ENCODE measurements around the gene KRTAP26-1. TPM values are rescaled to one million over a fixed set of nuclear protein-coding genes. Genes with fewer than 3 reads are reported as not detected.

KRTAP26-1 gene, protein sequence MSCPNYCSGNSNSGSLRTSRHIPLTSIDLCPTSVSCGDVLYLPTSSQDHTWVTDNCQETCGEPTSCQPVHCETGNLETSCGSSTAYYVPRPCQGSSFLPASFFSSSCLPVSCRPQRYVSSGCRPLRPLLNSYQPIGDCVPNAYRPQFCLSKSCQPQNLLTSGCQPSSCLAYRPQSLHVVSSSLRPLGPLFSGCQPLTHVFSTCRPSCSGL
- not detected for polyA plus RNA-seq (2013)

DNA sequence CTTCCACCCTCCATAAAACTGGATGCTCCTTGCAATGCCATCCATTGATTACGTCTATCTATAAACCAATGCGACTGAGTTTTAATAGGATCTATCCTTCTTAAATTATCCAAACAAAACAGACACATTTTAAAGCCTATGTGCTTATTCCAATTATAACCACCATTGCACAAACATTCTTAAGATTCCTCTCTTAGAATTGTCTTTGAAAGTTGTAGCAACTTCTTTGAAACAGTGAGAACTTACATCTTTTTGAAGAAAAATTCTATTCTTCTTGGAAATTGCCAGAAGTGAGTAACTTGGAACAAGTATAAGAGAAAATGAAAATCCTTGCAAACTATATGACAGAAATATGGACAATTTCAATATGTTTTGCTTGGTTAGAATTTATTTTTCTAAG, at the start of gene KRTAP26-1:
Gene KRTAP26-1, minus strand, starts transcription at position 101 of the 400 bp plus-strand sequence. CDS start 280 bp downstream, outside the sequence.
- no peaks in the 10 kb centered on the region for H3K27me3 ChIP-seq (replicated peaks in 2 of 5; ENCODE audit: control insufficient read depth in 4 of 5, insufficient read depth in 5 of 5, low read length in 4 of 5)
- H3K9me3 ChIP-seq (ENCODE audit: control extremely low read depth in 1 of 5, control insufficient read depth in 4 of 5, insufficient read depth in 2 of 5, low read depth in 1 of 5, low read length in 4 of 5) = no peaks in the 10 kb centered on the region
- no peak within 1 kb of the TSS for H3K4me3 ChIP-seq (ENCODE audit: control insufficient read depth in 1 of 7, extremely low read depth in 1 of 7, insufficient read depth in 4 of 7, low read depth in 2 of 7, low read length in 6 of 7)
- H3K27ac ChIP-seq (ENCODE audit: insufficient read depth in 1 of 2, low read depth in 1 of 2, low read length in 2 of 2, poor library complexity in 1 of 2, severe bottlenecking in 2 of 2) = no peak within 1 kb of the TSS
- ChIA-PET POLR2A (no interaction called here), CTCF (no interaction called here)
- no peaks in the 10 kb centered on the region for H3K36me3 ChIP-seq (ENCODE audit: control insufficient read depth in 4 of 4, insufficient read depth in 4 of 4, low read length in 3 of 4)
- H3K4me1 ChIP-seq (ENCODE audit: control extremely low read depth in 1 of 4, control insufficient read depth in 4 of 4, insufficient read depth in 4 of 4, low read length in 3 of 4) = no peaks in the 10 kb centered on the region
- WGBS (ENCODE audit: insufficient coverage) = 100% methylated on average over 2 of the region's 2 CpGs
- DNase-seq = no peak

DNA sequence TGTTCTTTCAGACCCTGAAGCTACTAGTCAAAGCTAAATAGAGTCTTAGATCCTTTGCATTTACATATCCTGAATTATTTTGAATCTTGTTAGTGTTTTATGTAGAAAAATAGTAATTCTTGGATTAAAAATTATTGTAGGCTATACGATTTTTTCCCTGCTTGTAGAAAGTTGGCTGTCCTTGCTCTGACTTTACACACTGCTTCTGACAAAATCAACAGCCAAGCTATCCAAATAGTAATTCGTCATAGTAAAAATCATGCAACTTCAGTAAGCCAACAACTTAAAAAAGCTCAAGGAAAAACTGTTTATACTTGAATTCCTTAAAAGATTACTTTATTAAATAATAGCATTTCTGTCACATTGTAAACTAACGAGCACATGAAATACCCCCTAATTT, 35.8 kb upstream of the KRTAP26-1 start:
- no peak for DNase-seq
- WGBS (ENCODE audit: insufficient coverage) = no CpG with 5 or more reads among the region's 3 CpGs
- peaks cover 0 to 1% (median 0%) of the 10 kb centered on the region in 5 experiments for H3K9me3 ChIP-seq (ENCODE audit: control extremely low read depth in 1 of 5, control insufficient read depth in 4 of 5, insufficient read depth in 2 of 5, low read depth in 1 of 5, low read length in 4 of 5)
- ChIA-PET CTCF (interaction anchor here (0.9 kb wide), 1 partner anchor 17 kb away, joined by 3 read pairs; no protein-coding TSS in a partner anchor), POLR2A (no interaction called here)
- H3K4me1 ChIP-seq (ENCODE audit: control extremely low read depth in 1 of 4, control insufficient read depth in 4 of 4, insufficient read depth in 4 of 4, low read length in 3 of 4) = no peaks in the 10 kb centered on the region
- no peaks in the 10 kb centered on the region for H3K36me3 ChIP-seq (ENCODE audit: control insufficient read depth in 4 of 4, insufficient read depth in 4 of 4, low read length in 3 of 4)
- no peak overlapping the region for H3K27ac ChIP-seq (ENCODE audit: insufficient read depth in 1 of 2, low read depth in 1 of 2, low read length in 2 of 2, poor library complexity in 1 of 2, severe bottlenecking in 2 of 2)
- peaks cover 0 to 2% (median 0%) of the 10 kb centered on the region in 5 experiments for H3K27me3 ChIP-seq (replicated peaks in 2 of 5; ENCODE audit: control insufficient read depth in 4 of 5, insufficient read depth in 5 of 5, low read length in 4 of 5)
- H3K4me3 ChIP-seq (ENCODE audit: control insufficient read depth in 1 of 7, extremely low read depth in 1 of 7, insufficient read depth in 4 of 7, low read depth in 2 of 7, low read length in 6 of 7) = no peak overlapping the region

DNA sequence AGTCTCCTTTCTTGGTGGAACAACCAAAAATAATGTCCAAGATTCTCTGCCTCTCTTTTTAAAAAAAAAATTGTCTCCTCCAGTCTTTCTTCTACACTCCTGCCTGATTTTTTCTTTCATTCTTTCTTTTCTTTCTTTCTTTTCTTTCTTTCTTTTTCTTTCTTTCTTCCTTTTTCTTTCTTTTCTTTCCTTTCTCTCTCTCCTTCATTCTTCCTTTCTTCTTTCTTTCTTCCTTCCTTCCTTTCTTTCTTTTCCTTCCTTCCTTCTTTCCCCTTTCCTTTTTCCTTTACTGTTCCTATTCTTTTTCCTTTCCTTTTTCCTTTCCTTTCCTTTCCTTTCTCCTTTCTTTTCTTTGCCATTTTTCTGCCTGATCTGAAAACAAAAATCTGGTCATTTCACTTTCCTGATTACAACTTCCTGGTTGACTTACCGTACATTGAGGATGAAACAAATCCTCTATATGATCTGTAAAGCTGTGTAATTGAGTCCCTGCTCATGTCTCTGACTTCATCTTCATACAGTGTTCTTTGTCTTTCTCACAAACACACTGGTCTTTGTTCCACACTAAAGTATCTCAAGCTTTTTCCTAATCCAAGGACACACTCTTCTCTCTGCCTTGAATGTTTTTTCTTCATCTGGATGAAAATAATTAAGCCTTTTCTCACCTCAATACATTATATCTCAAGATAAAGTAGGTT, 34.3 kb upstream of the KRTAP26-1 start:
- ChIA-PET POLR2A (no interaction called here), CTCF (no interaction called here)
- WGBS (ENCODE audit: insufficient coverage) = 100% methylated on average over 1 of the region's 1 CpG
- Histone ChIP-seq H3K27ac (ENCODE audit: insufficient read depth in 1 of 2, low read depth in 1 of 2, low read length in 2 of 2, poor library complexity in 1 of 2, severe bottlenecking in 2 of 2) (no peak overlapping the region), H3K4me3 (ENCODE audit: control insufficient read depth in 1 of 7, extremely low read depth in 1 of 7, insufficient read depth in 4 of 7, low read depth in 2 of 7, low read length in 6 of 7) (no peak overlapping the region), H3K9me3 (ENCODE audit: control extremely low read depth in 1 of 5, control insufficient read depth in 4 of 5, insufficient read depth in 2 of 5, low read depth in 1 of 5, low read length in 4 of 5) (peaks cover 0 to 1% (median 0%) of the 10 kb centered on the region in 5 experiments), H3K27me3 (replicated peaks in 2 of 5; ENCODE audit: control insufficient read depth in 4 of 5, insufficient read depth in 5 of 5, low read length in 4 of 5) (peaks cover 0 to 2% (median 0%) of the 10 kb centered on the region in 5 experiments), H3K36me3 (ENCODE audit: control insufficient read depth in 4 of 4, insufficient read depth in 4 of 4, low read length in 3 of 4) (no peaks in the 10 kb centered on the region), H3K4me1 (ENCODE audit: control extremely low read depth in 1 of 4, control insufficient read depth in 4 of 4, insufficient read depth in 4 of 4, low read length in 3 of 4) (no peaks in the 10 kb centered on the region)
- no peak for DNase-seq

DNA sequence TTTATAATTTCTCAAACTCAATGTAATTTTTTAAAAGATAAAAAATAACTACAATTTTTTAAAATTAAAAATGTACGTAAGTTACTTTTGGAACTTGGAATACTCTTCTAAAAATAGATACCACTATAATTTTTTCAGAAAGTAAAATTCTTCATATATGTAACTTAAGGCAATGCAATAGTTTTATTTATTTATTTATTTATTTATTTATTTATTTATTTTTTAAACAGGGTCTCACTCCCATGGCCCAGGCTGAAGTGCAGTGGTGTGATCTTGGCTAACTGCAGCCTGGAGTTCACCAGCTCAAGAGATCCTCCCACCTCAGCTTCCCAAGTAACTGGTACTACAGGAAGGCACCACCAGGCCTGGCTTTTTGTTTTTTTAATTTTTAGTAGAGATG, 31.4 kb upstream of the KRTAP26-1 start:
- H3K27ac ChIP-seq (ENCODE audit: insufficient read depth in 1 of 2, low read depth in 1 of 2, low read length in 2 of 2, poor library complexity in 1 of 2, severe bottlenecking in 2 of 2) = no peak overlapping the region
- no CpG with 5 or more reads among the region's 1 CpG for WGBS (ENCODE audit: insufficient coverage)
- peaks cover 0 to 1% (median 0%) of the 10 kb centered on the region in 5 experiments for H3K9me3 ChIP-seq (ENCODE audit: control extremely low read depth in 1 of 5, control insufficient read depth in 4 of 5, insufficient read depth in 2 of 5, low read depth in 1 of 5, low read length in 4 of 5)
- no peaks in the 10 kb centered on the region for H3K36me3 ChIP-seq (ENCODE audit: control insufficient read depth in 4 of 4, insufficient read depth in 4 of 4, low read length in 3 of 4)
- ChIA-PET POLR2A (no interaction called here), CTCF (no interaction called here)
- H3K4me1 ChIP-seq (ENCODE audit: control extremely low read depth in 1 of 4, control insufficient read depth in 4 of 4, insufficient read depth in 4 of 4, low read length in 3 of 4) = no peaks in the 10 kb centered on the region
- no peak overlapping the region for H3K4me3 ChIP-seq (ENCODE audit: control insufficient read depth in 1 of 7, extremely low read depth in 1 of 7, insufficient read depth in 4 of 7, low read depth in 2 of 7, low read length in 6 of 7)
- DNase-seq = no peak
- H3K27me3 ChIP-seq (replicated peaks in 2 of 5; ENCODE audit: control insufficient read depth in 4 of 5, insufficient read depth in 5 of 5, low read length in 4 of 5) = no peaks in the 10 kb centered on the region

DNA sequence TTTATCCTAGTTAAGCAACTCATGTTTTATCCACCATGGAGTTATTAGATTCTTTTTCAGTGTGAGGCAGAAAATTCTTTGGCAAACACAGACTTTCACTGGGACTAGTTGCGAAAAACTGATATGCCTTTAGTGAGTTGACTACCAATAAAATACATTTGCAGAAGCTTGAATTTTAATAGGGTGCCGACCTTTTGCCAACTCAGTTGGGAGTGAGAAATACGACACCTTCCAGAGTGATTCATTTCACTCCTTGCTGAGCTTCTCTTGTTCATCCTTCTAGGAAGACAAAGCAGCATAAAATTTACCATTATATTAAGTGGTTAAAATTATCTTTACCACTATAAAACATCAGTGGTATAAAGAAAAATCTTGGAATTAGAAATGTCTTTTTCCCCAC, 29.5 kb upstream of the KRTAP26-1 start:
- no peaks in the 10 kb centered on the region for H3K36me3 ChIP-seq (ENCODE audit: control insufficient read depth in 4 of 4, insufficient read depth in 4 of 4, low read length in 3 of 4)
- CTCF ChIA-PET = no interaction called here
- H3K4me1 ChIP-seq (ENCODE audit: control extremely low read depth in 1 of 4, control insufficient read depth in 4 of 4, insufficient read depth in 4 of 4, low read length in 3 of 4) = no peaks in the 10 kb centered on the region
- peaks cover 0 to 1% (median 0%) of the 10 kb centered on the region in 5 experiments for H3K9me3 ChIP-seq (ENCODE audit: control extremely low read depth in 1 of 5, control insufficient read depth in 4 of 5, insufficient read depth in 2 of 5, low read depth in 1 of 5, low read length in 4 of 5)
- no CpG with 5 or more reads among the region's 3 CpGs for WGBS (ENCODE audit: insufficient coverage)
- no peak for DNase-seq
- POLR2A ChIA-PET = no interaction called here
- H3K4me3 ChIP-seq (ENCODE audit: control insufficient read depth in 1 of 7, extremely low read depth in 1 of 7, insufficient read depth in 4 of 7, low read depth in 2 of 7, low read length in 6 of 7) = no peak overlapping the region
- H3K27me3 ChIP-seq (replicated peaks in 2 of 5; ENCODE audit: control insufficient read depth in 4 of 5, insufficient read depth in 5 of 5, low read length in 4 of 5) = no peaks in the 10 kb centered on the region
- no peak overlapping the region for H3K27ac ChIP-seq (ENCODE audit: insufficient read depth in 1 of 2, low read depth in 1 of 2, low read length in 2 of 2, poor library complexity in 1 of 2, severe bottlenecking in 2 of 2)

DNA sequence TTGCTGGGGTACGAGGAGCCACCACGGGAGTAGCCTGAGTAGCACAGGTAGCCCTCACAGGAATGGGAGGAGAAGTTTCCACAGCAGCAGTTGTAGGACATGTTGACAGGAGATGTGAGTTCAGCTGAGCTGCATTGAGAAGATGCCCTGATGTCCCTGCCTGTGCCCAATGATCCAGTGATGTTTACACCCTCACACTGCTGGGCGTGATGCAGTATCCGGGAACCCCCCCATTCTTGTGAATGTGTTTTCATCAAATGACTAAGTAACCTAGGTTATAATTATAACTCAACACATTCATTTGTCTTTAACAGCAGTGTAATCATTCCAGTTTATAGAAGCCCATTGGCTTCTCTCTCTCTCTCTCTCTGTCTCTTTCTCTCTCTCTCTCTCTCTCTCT, 28.4 kb upstream of the KRTAP26-1 start, which contains the start of gene KRTAP23-1:
Gene KRTAP23-1, minus strand, starts transcription at position 101 of the 400 bp plus-strand sequence. Its CDS starts 0 bp downstream, at position 101.
- POLR2A ChIA-PET = no interaction called here
- CTCF ChIA-PET = no interaction called here
- Histone ChIP-seq H3K27ac (ENCODE audit: insufficient read depth in 1 of 2, low read depth in 1 of 2, low read length in 2 of 2, poor library complexity in 1 of 2, severe bottlenecking in 2 of 2) (no peak within 1 kb of the TSS), H3K4me1 (ENCODE audit: control extremely low read depth in 1 of 4, control insufficient read depth in 4 of 4, insufficient read depth in 4 of 4, low read length in 3 of 4) (no peaks in the 10 kb centered on the region), H3K27me3 (replicated peaks in 2 of 5; ENCODE audit: control insufficient read depth in 4 of 5, insufficient read depth in 5 of 5, low read length in 4 of 5) (no peaks in the 10 kb centered on the region), H3K9me3 (ENCODE audit: control extremely low read depth in 1 of 5, control insufficient read depth in 4 of 5, insufficient read depth in 2 of 5, low read depth in 1 of 5, low read length in 4 of 5) (peaks cover 0 to 1% (median 0%) of the 10 kb centered on the region in 5 experiments), H3K36me3 (ENCODE audit: control insufficient read depth in 4 of 4, insufficient read depth in 4 of 4, low read length in 3 of 4) (no peaks in the 10 kb centered on the region), H3K4me3 (ENCODE audit: control insufficient read depth in 1 of 7, extremely low read depth in 1 of 7, insufficient read depth in 4 of 7, low read depth in 2 of 7, low read length in 6 of 7) (no peak within 1 kb of the TSS)
- 92% methylated on average over 3 of the region's 4 CpGs for WGBS (ENCODE audit: insufficient coverage)
- no peak for DNase-seq

DNA sequence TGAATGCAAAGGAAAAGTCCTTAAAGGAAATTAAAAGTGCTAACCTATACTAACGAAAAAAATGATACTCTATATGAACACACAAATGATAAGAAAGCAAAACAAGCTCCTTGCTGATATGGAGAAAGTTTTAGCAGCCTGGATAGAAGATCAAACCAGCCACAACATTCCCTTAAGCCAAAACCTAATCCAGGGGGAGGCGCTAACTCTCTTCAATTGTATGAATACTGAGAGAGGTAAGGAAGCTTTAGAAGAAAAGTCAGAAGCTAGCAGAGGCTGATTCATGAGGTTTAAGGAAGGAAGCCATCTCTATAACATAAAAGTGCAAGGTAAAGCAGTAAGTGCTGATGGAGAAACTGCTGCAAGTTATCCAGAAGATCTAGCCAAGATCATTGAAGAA, 24.9 kb upstream of the KRTAP26-1 start:
- no peak overlapping the region for H3K27ac ChIP-seq (ENCODE audit: insufficient read depth in 1 of 2, low read depth in 1 of 2, low read length in 2 of 2, poor library complexity in 1 of 2, severe bottlenecking in 2 of 2)
- no peaks in the 10 kb centered on the region for H3K4me1 ChIP-seq (ENCODE audit: control extremely low read depth in 1 of 4, control insufficient read depth in 4 of 4, insufficient read depth in 4 of 4, low read length in 3 of 4)
- no peaks in the 10 kb centered on the region for H3K36me3 ChIP-seq (ENCODE audit: control insufficient read depth in 4 of 4, insufficient read depth in 4 of 4, low read length in 3 of 4)
- H3K9me3 ChIP-seq (ENCODE audit: control extremely low read depth in 1 of 5, control insufficient read depth in 4 of 5, insufficient read depth in 2 of 5, low read depth in 1 of 5, low read length in 4 of 5) = no peaks in the 10 kb centered on the region
- no peak for DNase-seq
- ChIA-PET POLR2A (no interaction called here), CTCF (no interaction called here)
- WGBS (ENCODE audit: insufficient coverage) = no CpG with 5 or more reads among the region's 2 CpGs
- H3K4me3 ChIP-seq (ENCODE audit: control insufficient read depth in 1 of 7, extremely low read depth in 1 of 7, insufficient read depth in 4 of 7, low read depth in 2 of 7, low read length in 6 of 7) = no peak overlapping the region
- H3K27me3 ChIP-seq (replicated peaks in 2 of 5; ENCODE audit: control insufficient read depth in 4 of 5, insufficient read depth in 5 of 5, low read length in 4 of 5) = no peaks in the 10 kb centered on the region
